ENCODE measurements around the gene DTNA.
"Not testable (repeated sequence)": the region's sequence is repeated elsewhere in the genome, so short reads cannot be mapped to it uniquely, and the experiment has no call there.

The DTNA gene

DNA sequence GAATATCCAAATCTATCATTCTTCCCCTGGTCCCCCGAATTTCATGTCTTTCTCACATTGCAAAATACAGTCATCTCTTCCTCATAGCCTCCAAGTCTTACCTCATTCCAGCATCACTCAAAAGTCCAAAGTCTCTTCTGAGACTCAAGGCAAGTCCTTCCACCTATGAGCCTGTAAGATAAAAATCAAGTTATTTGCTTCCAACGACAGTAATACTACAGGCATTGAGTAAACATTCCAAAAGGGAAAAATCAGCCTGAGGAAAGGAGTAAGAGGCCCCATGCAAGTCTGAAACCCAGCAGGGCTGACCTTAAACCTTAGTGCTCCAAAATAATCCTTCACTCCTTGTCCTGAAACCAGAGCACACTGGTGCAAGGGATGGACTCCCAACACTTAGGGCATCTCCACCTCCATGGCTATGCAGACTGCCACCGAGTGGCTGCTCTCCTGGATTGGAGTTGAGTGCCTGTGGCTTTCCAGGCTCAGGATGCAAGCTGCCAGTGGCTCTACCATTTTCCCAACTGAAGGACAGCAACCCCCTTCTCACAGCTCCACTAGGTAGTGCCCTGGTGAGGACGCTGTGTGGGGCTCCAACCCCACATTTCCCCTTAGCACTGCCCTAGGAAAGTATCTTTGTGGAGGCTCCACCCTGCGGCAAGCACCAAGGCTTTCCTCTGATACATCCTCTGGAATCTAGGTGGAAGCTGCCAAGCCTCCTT lies 16.3 kb downstream of the DTNA start:
- DNase-seq = no peak

DNA sequence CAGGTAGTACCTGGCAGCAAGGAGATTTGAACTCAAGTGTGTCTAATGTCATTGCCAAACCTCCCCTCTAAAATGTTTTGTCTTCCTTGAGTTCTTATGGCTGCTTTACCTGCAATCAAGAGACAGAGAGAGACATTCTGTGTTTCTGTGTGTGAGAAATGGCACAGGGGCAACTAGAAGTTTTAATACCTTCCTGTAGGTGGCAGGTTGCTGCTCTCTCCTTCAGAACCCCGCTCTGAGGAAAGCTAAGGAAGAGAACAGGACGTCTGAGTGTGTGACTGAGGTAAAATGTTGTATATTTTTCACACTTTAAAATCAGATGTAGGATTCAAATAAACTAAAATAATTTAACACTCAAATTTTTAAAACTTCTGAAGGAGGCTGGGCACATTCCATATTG lies 19.2 kb downstream of the DTNA start:
- DNase-seq = no peak

DNA sequence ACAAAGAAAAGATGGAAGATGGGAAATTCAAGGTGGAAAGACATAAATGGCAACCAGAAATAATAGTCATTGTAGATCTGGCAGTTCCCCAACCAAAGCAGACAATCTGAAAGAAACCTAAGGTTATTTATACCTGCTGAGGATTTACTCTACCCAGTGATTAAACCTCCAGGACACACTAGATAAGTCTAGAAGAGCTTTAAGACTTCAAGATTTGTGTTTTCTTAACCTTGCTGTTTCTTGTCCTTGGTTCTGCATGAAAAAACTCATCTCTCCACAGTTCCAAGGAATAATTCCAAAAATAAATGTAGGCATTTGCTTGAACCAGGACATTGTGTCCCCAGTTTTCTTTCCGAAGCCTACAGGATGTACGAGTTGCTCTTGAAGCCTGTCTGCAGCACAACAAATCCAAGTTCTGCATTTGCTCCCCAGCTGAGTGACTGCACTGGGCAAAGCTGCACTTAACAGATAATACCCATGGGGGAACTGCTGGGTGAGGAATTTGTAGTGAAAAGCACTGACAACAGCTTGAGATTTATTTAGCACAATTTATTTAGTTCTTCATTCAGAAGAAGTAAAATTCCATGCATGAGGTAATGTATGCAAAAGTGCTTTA lies 19.8 kb downstream of the DTNA start:
- DNase-seq = no peak

DNA sequence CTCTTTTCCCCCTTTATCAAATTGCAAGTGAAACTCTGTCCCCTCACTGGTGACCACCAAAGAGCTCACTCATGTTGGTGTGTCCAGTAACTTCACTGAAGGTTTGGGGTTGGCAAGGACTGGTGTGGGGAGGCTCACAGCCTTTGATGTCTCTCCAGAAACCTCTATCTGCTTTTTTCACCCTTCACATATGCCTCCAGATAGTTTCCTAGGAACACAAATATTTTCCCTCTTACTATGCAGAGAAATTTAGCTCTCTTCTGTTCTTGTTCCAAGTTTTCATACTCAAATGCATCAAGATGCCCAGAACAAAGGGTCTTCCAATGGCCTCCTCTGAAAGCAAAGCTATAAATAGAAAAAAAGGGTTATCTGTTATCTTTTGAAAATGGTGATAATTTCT lies 20.7 kb downstream of the DTNA start:
- no peak for DNase-seq

- DNase-seq = no peak
These were observed 24.0 kb downstream of the DTNA start for GRCh38 chr18:34734056-34734455.

DNA sequence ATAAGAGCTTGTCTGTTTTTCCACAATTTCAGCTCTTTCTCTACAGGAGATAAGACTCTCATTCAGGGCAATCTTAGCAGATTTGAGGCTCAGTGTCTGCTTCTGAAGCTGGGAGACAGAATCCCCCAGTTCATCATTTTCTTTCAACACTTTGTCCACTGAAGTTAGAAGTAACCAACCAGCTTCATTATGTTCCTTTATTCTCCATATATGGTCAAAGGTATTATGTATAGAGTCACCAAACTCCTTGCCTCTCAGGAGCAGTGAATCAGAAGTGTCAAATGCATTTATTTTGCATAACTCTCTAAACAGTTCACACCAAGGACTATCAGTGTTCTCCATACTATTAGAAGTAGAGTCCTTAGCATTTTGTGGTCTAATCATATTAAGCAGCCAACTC lies 24.4 kb downstream of the DTNA start:
- not testable (repeated sequence) for DNase-seq

GRCh38 chr18:34738175-34738894 lies 28.2 kb downstream of the DTNA start:
- DNase-seq = no peak

- DNase-seq = no peak
These were observed 30.0 kb downstream of the DTNA start for GRCh38 chr18:34740101-34740500.

- DNase-seq = no peak
These were observed 30.6 kb downstream of the DTNA start for GRCh38 chr18:34740724-34741123.

DNA sequence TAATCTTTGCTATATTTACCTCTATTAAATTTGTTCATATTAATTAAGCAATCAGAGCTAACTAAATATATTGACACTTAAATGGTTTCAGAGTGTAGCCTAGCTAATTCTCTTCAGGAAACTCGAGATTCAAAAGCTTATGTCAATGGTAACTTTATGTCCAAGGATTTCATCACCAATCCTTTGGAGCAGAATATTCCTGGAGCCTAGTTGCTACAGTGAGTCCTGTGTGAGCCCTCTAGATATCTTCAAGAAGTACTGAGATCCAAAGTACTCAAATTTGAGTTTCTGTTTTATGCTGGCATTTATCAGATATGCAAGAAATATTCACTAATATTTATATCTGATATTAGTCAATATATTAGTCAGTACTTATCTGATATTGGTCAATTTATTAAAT lies 31.3 kb downstream of the DTNA start:
- DNase-seq = no peak

DNA sequence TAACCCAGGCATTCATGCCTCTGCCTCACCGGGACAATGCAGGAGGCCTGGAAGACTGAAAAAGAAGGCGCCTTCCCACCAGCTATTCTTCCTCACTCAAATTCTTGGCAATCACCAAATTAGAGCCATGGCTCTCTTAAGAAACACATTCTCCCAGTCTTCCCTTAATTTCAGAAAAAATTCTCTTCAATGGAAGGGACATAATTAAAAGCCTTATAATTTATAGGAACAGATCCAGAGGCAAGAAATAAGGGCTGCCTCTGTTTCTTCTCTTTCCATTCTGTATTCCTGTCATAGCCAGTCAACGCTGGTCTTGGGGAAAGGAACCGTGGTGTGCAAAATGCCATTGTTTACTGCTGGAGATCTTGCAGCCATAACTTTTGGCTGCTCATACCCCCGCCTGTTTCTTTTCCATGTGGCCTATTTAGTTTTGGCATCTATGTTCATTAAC lies 32.8 kb downstream of the DTNA start:
- DNase-seq = no peak

- no peak for DNase-seq
These were observed 34.5 kb downstream of the DTNA start for GRCh38 chr18:34744569-34744968.

DNA sequence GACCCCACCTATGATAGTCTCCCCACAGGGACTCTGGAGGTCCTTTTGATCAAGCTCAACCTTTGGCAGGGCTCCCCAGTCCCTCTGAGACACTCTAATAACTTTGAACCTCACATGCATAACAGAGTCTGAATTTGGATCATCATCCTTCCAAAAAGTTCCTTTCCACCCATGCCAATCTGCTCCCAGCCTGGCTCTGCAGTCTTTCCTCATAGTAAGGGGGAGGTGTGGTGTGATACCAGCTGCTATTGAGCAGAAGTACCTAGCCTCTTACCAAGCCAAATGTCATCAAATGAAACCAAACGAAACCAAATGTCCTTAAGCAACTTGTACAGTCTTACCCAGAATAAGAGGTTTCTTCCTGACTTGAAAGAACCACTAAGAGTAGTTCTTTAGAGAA lies 36.5 kb downstream of the DTNA start:
- no peak for DNase-seq

DNA sequence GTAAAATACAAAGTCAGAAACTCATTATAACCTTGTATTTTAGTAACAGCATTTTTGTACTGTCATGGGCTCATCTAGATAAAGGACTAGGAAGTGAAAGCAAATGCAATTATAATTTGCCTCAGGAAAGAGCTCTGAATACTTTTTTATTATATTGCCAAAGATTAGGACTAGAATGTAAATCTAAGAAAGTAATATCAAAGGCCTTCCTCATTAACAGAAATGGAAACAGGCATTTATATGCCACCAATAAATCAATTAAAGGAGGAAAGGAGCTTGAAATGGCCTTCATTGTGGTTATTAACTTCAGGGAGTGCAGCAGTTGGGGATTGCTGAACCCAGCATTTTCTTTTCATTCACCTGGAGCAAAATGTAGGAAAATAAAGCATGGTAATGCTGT lies 39.6 kb downstream of the DTNA start:
- no peak for DNase-seq

GRCh38 chr18:34752056-34752455 lies 42.0 kb downstream of the DTNA start:
- no peak for DNase-seq

DNA sequence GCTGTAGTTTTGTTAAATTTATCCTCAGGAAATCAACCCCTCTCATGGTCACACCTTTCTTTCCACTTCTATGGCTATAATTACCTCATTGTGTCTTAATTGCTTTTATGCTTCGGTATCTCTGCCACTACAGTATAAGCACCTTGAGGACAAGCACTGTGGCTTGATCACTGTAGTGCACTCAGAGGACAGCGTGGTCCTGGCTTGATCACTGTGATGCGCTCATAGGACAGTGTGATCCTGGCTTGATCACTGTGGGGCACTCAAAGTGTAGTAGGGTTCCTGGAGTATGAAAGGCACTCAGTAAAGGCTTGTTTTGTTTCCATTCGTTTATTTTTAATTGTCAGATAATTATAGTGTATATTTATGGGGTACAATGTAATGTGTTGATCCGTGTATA lies 44.2 kb downstream of the DTNA start:
- no peak for DNase-seq

DNA sequence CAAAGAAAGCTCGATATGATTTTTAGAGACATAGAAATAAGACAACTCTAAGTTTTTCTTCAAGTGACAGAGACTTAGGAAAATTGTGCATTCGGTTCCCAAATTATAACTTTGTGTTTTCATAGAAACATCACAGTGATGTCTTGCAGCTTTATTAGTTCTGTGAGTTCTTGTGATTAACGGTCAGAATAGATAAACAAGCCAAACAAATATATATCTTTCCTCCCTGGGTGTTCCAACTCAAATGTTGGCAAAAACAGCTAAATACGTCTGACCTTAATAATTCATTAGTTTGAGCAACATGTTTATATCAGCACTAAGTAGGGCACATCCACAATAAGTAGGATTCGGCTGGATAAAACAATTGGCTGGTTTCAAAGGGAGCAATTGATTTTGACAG lies 47.6 kb downstream of the DTNA start:
- DNase-seq = no peak

DNA sequence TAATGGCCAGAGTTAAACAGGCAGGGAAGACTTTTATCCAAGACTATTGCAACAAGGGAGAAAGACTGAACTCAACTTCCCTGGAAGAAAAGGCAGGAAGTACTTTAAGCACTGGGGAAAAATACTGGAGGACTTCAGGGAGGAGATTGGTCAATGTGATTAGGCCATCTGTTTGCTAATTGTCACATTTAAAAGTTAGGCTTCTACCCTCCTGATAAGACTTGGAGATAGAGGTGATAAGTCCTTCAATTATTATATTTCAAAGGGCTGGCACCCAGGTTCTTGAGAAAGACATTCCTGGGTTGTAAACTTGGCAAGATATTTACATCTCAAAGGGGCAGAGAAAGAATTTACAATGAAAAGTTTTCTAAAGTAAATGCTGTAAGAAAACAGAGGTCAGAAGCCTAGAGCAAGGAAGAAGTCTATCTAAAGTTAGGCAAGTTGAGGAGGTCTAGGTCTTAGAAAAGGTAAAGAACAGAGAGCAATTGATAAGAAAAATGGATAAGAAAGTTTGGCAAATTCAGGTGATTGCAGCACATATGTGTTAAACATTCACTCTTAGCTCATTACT lies 48.4 kb downstream of the DTNA start:
- no peak for DNase-seq

GRCh38 chr18:34760444-34760843 lies 50.3 kb downstream of the DTNA start:
- no peak for DNase-seq

DNA sequence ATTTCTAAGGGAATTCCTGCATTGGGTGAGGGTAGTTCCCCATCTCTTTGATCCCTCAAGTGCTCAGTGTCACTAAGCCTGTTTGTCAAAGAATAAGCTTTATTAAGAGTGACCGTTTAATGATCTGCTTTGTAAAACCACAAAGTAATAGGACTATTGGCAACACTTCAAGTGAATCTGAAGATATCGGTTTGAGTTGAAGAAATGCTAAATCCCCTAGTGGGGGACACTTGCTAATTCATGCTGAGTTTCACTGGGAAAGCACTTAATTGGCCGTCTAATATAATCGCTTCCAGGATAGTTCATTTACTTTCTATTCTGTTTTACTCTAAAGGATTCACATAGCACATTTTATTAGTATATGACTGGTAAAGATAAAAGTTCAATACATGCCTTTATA lies 54.4 kb downstream of the DTNA start:
- DNase-seq = no peak

DNA sequence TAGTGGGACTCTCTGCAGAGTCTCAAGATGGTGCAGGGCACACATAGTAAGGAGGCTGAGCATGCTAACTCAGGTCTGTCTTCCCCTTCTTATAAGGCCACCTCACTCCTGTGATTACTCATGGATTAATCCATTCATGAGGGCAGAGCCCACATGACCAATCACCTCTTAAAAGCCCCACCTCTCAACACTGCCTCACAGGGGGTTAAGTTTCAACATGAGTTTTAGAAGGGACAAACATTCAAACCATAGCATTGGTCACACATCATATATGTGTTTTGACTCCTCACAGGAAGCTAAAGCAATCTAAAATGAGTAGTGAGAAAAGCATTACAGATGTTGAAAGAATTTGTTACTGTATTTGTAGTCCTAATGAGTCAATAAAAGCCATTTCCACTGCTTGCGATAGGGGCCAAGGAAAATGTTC lies 57.5 kb downstream of the DTNA start:
- no peak for DNase-seq

DNA sequence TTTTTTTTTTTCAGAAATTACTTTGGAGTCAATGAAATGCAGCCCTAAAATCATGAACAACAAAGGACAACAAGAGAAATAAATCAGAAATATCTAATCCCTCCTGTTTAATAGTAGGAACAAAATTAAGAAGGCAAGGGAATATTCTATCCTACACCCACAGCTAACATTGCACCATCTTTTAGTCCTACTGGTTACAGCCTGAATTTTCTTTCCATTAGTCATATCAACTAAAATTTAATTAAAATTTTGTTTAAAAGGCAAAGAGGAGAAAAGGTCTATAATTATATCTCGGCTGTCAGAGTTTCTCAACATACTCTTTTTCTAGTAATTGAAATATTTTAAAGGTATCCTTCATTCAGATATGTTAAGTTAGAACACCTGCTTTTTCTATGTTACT lies 61.9 kb downstream of the DTNA start:
- no peak for DNase-seq

GRCh38 chr18:34772887-34773286 lies 62.8 kb downstream of the DTNA start:
- no peak for DNase-seq

- no peak for DNase-seq
These were observed 63.3 kb downstream of the DTNA start for GRCh38 chr18:34773378-34773777.

Data from SIG-M5 (cell line).